Type B pancreatic cell (in vitro differentiated cells): ENCODE measurements around the gene LPCAT1. TPM values are rescaled to one million over a fixed set of nuclear protein-coding genes. Genes with fewer than 3 reads are reported as not detected.
"Not testable (repeated sequence)": the region's sequence is repeated elsewhere in the genome, so short reads cannot be mapped to it uniquely, and the experiment has no call there.

Experiments used
- DNase-seq: peaks from one replicate; pipeline ENCODE4 v3.0.0; 2021; ENCODE audit warnings: mixed read lengths; ENCODE audit not compliant: unreplicated experiment; ENCODE audit errors: extremely low spot score
- H3K27ac Mint-ChIP-seq: 2 replicates; pipeline ENCODE4 v1.8.0; 2021; ENCODE audit warnings: mild to moderate bottlenecking, mixed read lengths
- H3K27me3 Mint-ChIP-seq: 2 replicates; pipeline ENCODE4 v1.8.0; 2021; ENCODE audit warnings: mixed read lengths
- H3K36me3 Mint-ChIP-seq: 2 replicates; pipeline ENCODE4 v1.8.0; 2021; ENCODE audit warnings: mixed read lengths
- H3K4me1 Mint-ChIP-seq: one replicate; pipeline ENCODE4 v1.8.0; 2021; ENCODE audit warnings: mixed read lengths; ENCODE audit not compliant: unreplicated experiment
- H3K4me3 Mint-ChIP-seq: 2 replicates; pipeline ENCODE4 v1.8.0; 2021; ENCODE audit warnings: mild to moderate bottlenecking, mixed read lengths
- H3K9me3 Mint-ChIP-seq: 2 replicates; pipeline ENCODE4 v1.8.0; 2021; ENCODE audit warnings: mixed read lengths
- long read RNA-seq: library from polyadenylated mRNA; unstranded; transcript quantifications from one replicate; pipeline ENCODE4 v2.0.0, GENCODE V29; 2020
- total RNA-seq: library from RNA; stranded (reverse); gene quantifications from 2 replicates; pipeline ENCODE4 v1.2.1, GENCODE V29; 2021; ENCODE audit warnings: low replicate concordance
- TF ChIP-seq, protein P1 (sequence below): fragments of 200-600 bp; sonication (generic); conservative IDR thresholded peaks from 2 replicates; pipeline ENCODE4 v1.5.0; 2021; ENCODE audit warnings: antibody characterized with exemption, mild to moderate bottlenecking

The LPCAT1 gene, protein sequence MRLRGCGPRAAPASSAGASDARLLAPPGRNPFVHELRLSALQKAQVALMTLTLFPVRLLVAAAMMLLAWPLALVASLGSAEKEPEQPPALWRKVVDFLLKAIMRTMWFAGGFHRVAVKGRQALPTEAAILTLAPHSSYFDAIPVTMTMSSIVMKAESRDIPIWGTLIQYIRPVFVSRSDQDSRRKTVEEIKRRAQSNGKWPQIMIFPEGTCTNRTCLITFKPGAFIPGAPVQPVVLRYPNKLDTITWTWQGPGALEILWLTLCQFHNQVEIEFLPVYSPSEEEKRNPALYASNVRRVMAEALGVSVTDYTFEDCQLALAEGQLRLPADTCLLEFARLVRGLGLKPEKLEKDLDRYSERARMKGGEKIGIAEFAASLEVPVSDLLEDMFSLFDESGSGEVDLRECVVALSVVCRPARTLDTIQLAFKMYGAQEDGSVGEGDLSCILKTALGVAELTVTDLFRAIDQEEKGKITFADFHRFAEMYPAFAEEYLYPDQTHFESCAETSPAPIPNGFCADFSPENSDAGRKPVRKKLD
- 91.6 and 97.1 TPM in 2 replicates for total RNA-seq
- long read RNA-seq, partial matches to known transcripts = 2 of 4 reads
- long read RNA-seq, other reads (novel, unspliced or antisense) = 2 of 4 reads

DNA sequence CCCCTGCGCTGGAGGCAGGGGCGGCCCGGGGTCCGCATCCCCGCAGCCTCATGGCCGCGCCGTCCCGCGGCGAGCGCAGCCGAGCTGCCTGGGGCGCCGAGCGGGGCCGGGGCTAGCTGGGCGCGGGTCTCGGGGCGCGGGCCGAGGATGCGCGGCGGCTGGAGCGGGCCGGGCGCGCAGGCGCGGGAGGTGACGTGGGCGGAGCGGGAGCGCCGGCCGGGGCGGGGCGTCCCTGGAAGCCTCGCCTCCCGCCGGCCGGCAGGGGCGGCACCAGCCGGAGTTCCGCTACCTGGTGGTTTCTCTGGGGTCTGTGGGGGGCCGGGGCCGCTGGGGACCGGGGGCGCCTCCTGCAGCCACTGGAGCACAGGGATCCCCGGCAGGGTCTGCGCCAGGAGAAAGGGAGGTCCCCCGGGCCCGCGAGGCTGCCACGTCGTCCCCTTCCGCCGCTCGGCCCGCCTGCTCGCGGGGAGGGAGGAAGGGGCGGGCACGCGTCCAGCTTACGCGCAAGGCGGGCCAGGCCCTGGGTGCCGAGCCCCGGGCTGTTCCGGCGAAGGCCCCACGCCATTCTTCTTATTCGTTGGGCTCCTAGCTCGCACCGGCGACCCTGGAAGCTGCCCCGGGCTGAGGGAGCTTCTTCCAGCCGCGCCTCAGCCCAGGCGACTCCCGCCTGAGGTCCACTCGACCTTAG lies at the start of gene LPCAT1:
TSS of gene LPCAT1 (minus strand) at position 168 of the 688 bp plus-strand sequence. CDS start at position 52, 116 bp downstream.
- H3K27ac Mint-ChIP-seq = peak within 1 kb of the TSS; percentile 82
- peaks cover 20% of the 10 kb centered on the region for H3K4me1 Mint-ChIP-seq
- TF ChIP-seq, protein P1, sequence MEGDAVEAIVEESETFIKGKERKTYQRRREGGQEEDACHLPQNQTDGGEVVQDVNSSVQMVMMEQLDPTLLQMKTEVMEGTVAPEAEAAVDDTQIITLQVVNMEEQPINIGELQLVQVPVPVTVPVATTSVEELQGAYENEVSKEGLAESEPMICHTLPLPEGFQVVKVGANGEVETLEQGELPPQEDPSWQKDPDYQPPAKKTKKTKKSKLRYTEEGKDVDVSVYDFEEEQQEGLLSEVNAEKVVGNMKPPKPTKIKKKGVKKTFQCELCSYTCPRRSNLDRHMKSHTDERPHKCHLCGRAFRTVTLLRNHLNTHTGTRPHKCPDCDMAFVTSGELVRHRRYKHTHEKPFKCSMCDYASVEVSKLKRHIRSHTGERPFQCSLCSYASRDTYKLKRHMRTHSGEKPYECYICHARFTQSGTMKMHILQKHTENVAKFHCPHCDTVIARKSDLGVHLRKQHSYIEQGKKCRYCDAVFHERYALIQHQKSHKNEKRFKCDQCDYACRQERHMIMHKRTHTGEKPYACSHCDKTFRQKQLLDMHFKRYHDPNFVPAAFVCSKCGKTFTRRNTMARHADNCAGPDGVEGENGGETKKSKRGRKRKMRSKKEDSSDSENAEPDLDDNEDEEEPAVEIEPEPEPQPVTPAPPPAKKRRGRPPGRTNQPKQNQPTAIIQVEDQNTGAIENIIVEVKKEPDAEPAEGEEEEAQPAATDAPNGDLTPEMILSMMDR = peak; percentile 51
- DNase-seq = peak; percentile 85
- H3K36me3 Mint-ChIP-seq = peaks cover 4% of the 10 kb centered on the region
- H3K4me3 Mint-ChIP-seq = peak within 1 kb of the TSS; percentile 93
- H3K27me3 Mint-ChIP-seq = no peaks in the 10 kb centered on the region
- H3K9me3 Mint-ChIP-seq = no peaks in the 10 kb centered on the region

DNA sequence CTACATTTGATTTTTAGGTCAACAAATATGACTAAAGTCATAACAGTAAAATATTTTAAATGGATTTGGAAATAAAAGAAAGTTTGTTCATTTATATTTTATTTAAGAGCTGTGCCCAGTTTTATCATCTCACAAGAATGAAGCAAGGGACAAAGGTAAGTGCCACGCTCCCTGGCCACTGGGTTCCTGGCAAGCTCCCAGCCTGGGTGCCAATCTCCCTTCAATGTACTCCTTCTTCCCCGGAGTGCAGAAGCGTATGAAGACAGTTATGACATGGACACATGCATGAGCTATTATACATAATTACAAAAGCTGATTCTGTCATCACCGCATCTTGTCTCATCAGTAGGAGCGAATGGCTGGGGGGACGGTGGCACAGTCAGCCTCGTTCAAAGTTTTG lies 48.1 kb upstream of the LPCAT1 start:
- H3K4me3 Mint-ChIP-seq, H3K9me3 Mint-ChIP-seq, DNase-seq, H3K27me3 Mint-ChIP-seq, H3K27ac Mint-ChIP-seq: not testable (repeated sequence)
- H3K36me3 Mint-ChIP-seq = peaks cover 34% of the 10 kb centered on the region
- H3K4me1 Mint-ChIP-seq = peaks cover 15% of the 10 kb centered on the region

DNA sequence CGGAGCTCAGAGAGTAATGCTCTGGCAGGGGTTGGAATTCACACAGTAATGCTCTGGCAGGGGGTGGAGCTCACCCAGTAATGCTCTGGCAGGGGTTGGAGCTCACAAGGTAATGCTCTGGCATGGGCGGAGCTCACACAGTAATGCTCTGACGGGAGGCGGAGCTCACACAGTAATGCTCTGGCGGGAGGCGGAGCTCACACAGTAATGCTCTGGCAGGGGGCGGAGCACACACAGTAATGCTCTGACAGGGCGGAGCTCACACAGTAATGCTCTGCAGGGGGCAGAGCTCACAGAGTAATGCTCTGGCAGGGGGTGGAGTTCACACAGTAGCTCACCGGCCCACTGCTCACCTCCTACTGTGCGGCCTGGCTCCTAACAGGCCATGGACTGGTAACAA lies 47.2 kb upstream of the LPCAT1 start:
- Mint-ChIP-seq H3K27me3 (no peaks in the 10 kb centered on the region), H3K36me3 (peaks cover 34% of the 10 kb centered on the region)
- TF ChIP-seq, protein P1 = no peak

DNA sequence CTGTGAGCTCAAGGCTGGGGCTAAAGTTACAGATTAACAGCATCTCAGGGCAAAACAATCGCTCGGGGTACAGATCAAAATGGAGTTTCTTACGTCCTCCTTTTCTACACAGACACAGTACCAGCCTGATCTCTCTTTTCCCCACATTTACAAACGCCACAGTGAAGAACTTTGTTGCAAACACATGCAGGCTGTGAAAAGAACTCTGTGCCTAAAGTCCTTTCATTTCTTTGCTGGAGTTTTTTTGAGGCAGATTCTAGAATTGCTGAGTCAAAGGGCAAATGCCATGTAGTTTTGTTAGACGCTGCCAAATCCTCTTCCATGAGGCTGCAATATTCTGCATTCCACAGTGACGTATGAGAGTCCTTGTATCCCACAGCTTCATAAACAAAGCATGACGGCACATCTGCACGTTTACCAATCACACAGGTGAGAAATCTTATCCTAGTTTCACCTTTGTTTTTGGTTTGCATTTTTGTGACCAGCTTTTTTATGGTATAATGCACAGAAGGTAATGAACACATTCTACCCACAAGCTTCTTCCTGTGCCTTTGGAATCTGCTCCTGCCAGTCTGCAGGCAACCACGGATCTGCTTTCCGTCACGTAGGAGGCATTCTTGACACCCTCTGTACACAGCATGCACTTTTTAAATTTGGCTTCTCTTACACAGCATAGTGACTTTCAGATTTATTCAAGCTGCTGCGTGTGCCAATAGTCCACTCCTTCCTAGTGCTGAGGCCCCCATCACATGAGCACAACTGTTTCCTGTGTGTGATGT lies 44.6 kb upstream of the LPCAT1 start:
- H3K36me3 Mint-ChIP-seq = peaks cover 27% of the 10 kb centered on the region
- H3K27ac Mint-ChIP-seq = peak overlapping the region; percentile 96
- H3K9me3 Mint-ChIP-seq = no peaks in the 10 kb centered on the region
- DNase-seq = no peak
- TF ChIP-seq, protein P1 = no peak
- no peaks in the 10 kb centered on the region for H3K27me3 Mint-ChIP-seq
- H3K4me3 Mint-ChIP-seq = peak overlapping the region; percentile 76
- H3K4me1 Mint-ChIP-seq = peaks cover 15% of the 10 kb centered on the region

More for the DNA sequence above, 47.2 kb upstream of the LPCAT1 start:
- DNase-seq = no peak
- Mint-ChIP-seq H3K9me3 (no peaks in the 10 kb centered on the region), H3K4me1 (peaks cover 15% of the 10 kb centered on the region), H3K27ac (no peak overlapping the region), H3K4me3 (no peak overlapping the region)

DNA sequence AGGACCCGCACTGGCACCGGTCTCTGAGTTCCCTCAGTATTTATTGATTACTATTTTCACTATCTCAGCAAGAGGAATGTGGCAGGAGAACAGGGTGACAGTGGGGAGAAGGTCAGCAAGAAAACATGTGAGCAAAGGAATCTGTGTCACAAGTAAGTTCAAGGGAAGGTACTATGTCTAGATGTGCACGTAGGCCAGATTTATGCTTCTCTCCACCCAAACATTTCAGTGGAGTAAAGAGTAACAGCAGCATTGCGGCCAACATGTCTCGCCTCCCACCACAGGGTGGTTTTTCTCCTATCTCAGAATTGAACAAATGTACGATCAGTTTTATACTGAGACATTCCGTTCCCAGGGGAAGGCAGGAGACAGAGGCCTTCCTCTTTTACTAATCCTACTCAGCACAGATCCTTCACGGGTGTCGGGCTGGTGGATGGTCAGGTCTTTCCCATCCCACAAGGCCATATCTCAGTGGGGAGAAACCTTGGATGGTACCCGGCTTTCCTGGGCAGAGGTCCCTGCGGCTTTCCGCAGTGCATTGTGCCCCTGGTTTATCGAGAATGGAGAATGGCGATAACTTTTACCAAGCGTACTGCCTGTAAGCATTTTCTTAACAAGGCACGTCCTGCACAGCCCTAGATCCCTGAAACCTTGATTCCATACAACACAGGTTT lies 43.9 kb upstream of the LPCAT1 start:
- H3K4me3 Mint-ChIP-seq, DNase-seq, H3K27me3 Mint-ChIP-seq, H3K9me3 Mint-ChIP-seq: not testable (repeated sequence)
- peak overlapping the region; percentile 96 for H3K27ac Mint-ChIP-seq
- H3K4me1 Mint-ChIP-seq = peaks cover 15% of the 10 kb centered on the region
- peaks cover 25% of the 10 kb centered on the region for H3K36me3 Mint-ChIP-seq
